ENCODE results near the gene ODAD4.
"Not testable (repeated sequence)": the region's sequence is repeated elsewhere in the genome, so short reads cannot be mapped to it uniquely, and the experiment has no call there.

DNA sequence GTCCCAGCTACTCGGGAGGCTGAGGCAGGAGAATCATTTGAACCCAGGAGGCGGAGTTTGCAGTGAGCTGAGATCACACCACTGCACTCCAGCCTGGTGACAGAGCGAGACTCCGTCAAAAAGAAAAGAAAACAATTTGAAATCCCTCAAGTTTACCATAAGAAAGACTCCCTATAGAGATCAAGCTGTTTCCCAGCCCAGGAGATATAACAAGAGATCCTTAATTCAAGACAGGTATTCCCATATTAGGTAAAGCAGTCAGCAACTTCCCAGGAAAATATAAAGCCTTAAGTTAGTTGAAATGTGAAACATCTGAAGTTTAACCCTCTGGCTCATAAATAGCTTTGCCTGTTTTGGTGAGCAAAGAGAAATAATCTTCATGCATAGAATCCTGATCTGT is 81.9 kb downstream of the ODAD4 start:
- TF ChIP-seq, protein P1, sequence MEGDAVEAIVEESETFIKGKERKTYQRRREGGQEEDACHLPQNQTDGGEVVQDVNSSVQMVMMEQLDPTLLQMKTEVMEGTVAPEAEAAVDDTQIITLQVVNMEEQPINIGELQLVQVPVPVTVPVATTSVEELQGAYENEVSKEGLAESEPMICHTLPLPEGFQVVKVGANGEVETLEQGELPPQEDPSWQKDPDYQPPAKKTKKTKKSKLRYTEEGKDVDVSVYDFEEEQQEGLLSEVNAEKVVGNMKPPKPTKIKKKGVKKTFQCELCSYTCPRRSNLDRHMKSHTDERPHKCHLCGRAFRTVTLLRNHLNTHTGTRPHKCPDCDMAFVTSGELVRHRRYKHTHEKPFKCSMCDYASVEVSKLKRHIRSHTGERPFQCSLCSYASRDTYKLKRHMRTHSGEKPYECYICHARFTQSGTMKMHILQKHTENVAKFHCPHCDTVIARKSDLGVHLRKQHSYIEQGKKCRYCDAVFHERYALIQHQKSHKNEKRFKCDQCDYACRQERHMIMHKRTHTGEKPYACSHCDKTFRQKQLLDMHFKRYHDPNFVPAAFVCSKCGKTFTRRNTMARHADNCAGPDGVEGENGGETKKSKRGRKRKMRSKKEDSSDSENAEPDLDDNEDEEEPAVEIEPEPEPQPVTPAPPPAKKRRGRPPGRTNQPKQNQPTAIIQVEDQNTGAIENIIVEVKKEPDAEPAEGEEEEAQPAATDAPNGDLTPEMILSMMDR (conservative IDR thresholded peaks at IDR 0.05) = not testable (repeated sequence)
- TF ChIP-seq ZFX (IDR thresholded peaks at IDR 0.05) = not testable (repeated sequence)
